GM23338 (cell line): ENCODE results near the gene MRPL28. TPM values are rescaled to one million over a fixed set of nuclear protein-coding genes. Genes with fewer than 3 reads are reported as not detected.

Experiments used
- ATAC-seq: fragments of 200-7000 bp; cut with Tn5 transposase; 3 replicates; pipeline ENCODE4 v1.9.1; 2020
- DNase-seq: peaks from one replicate; pipeline ENCODE4 v3.0.0-alpha.2; 2015; ENCODE audit warnings: low spot score
- H2AFZ ChIP-seq: fragments of 200-600 bp; sonication (generic); 2 replicates; pipeline ENCODE4 v1.8.0; 2016; ENCODE audit warnings: antibody characterized with exemption, mild to moderate bottlenecking, moderate library complexity
- H3F3A ChIP-seq: fragments of 200-600 bp; sonication (generic); replicated peaks from 2 replicates; pipeline ENCODE4 v1.8.0; 2017; ENCODE audit warnings: antibody characterized with exemption, mixed run types, low read depth
- H3K27ac ChIP-seq: fragments of 200-600 bp; sonication (generic); 2 replicates; pipeline ENCODE4 v1.6.1; 2016; ENCODE audit warnings: low read depth
- H3K27me3 ChIP-seq: fragments of 200-600 bp; sonication (generic); 2 replicates; pipeline ENCODE4 v1.8.0; 2016; ENCODE audit warnings: mild to moderate bottlenecking, mixed run types, moderate library complexity; ENCODE audit not compliant: insufficient read depth
- H3K36me3 ChIP-seq: fragments of 200-600 bp; sonication (generic); 2 replicates; pipeline ENCODE4 v1.8.0; 2016; ENCODE audit warnings: mild to moderate bottlenecking; ENCODE audit not compliant: insufficient read depth
- H3K4me1 ChIP-seq: fragments of 200-600 bp; sonication (generic); 2 replicates; pipeline ENCODE4 v1.8.0; 2016; ENCODE audit warnings: mild to moderate bottlenecking, moderate library complexity; ENCODE audit not compliant: insufficient read depth
- H3K4me2 ChIP-seq: fragments of 200-600 bp; sonication (generic); 2 replicates; pipeline ENCODE4 v1.7.1; 2017; ENCODE audit warnings: mixed run types
- H3K4me3 ChIP-seq: fragments of 200-600 bp; sonication (generic); 2 replicates; pipeline ENCODE4 v1.6.1; 2016; ENCODE audit warnings: mixed run types
- H3K79me2 ChIP-seq: fragments of 200-600 bp; sonication (generic); replicated peaks from 2 replicates; pipeline ENCODE4 v1.8.0; 2017; ENCODE audit warnings: mild to moderate bottlenecking; ENCODE audit not compliant: insufficient read depth
- H3K9me2 ChIP-seq: fragments of 200-600 bp; sonication (generic); 2 replicates; pipeline ENCODE4 v1.8.0; 2017; ENCODE audit not compliant: insufficient read depth
- H4K20me1 ChIP-seq: fragments of 200-600 bp; sonication (generic); replicated peaks from 2 replicates; pipeline ENCODE4 v1.8.0; 2017; ENCODE audit warnings: mild to moderate bottlenecking; ENCODE audit not compliant: insufficient read depth
- H3K27ac Mint-ChIP-seq: 2 replicates; pipeline ENCODE4 v1.8.0; 2020; ENCODE audit warnings: inconsistent platforms, mild to moderate bottlenecking, moderate library complexity, mixed read lengths
- H3K27me3 Mint-ChIP-seq: 3 replicates; pipeline ENCODE4 v1.8.0; 2022; ENCODE audit warnings: low read depth, mild to moderate bottlenecking, moderate library complexity, mixed read lengths, inconsistent platforms; ENCODE audit not compliant: insufficient read depth, poor library complexity
- H3K36me3 Mint-ChIP-seq: 3 replicates; pipeline ENCODE4 v1.8.0; 2021; ENCODE audit warnings: low read depth, mild to moderate bottlenecking, inconsistent platforms, moderate library complexity, mixed read lengths
- H3K4me1 Mint-ChIP-seq: 3 replicates; pipeline ENCODE4 v1.8.0; 2020; ENCODE audit warnings: mild to moderate bottlenecking, inconsistent platforms, mixed read lengths
- H3K4me3 Mint-ChIP-seq: 3 replicates; pipeline ENCODE4 v1.8.0; 2021; ENCODE audit warnings: moderate library complexity, mild to moderate bottlenecking, inconsistent platforms, mixed read lengths
- H3K9me3 Mint-ChIP-seq: 3 replicates; pipeline ENCODE4 v1.8.0; 2020; ENCODE audit warnings: moderate library complexity, mild to moderate bottlenecking, inconsistent platforms, mixed read lengths
- CREB1 ChIP-seq: fragments of 250-450 bp; sonication (Bioruptor Pico); IDR thresholded peaks from 2 replicates; pipeline ENCODE4 v1.5.0; 2020; ENCODE audit warnings: low read depth, mild to moderate bottlenecking, moderate library complexity
- EZH2 ChIP-seq: fragments of 200-600 bp; sonication (generic); IDR thresholded peaks from one replicate; pipeline ENCODE4 v1.8.0; 2017; ENCODE audit warnings: antibody characterized with exemption, mild to moderate bottlenecking, low read depth; ENCODE audit not compliant: unreplicated experiment
- EZH2phosphoT487 ChIP-seq: fragments of 200-600 bp; sonication (generic); IDR thresholded peaks from one replicate; pipeline ENCODE4 v1.8.1; 2018; ENCODE audit warnings: antibody characterized with exemption; ENCODE audit not compliant: unreplicated experiment
- JUNB ChIP-seq: IDR thresholded peaks from one replicate; pipeline ENCODE4 v1.6.1; 2016; ENCODE audit warnings: antibody characterized with exemption; ENCODE audit not compliant: unreplicated experiment
- NANOG ChIP-seq: IDR thresholded peaks from 2 replicates; pipeline ENCODE4 v1.6.1; 2016; ENCODE audit warnings: antibody characterized with exemption, borderline replicate concordance
- POLR2AphosphoS5 ChIP-seq: IDR thresholded peaks from 2 replicates; pipeline ENCODE4 v1.6.1; 2016; ENCODE audit warnings: antibody characterized with exemption, low read depth
- STAT1 ChIP-seq: IDR thresholded peaks from one replicate; pipeline ENCODE4 v1.6.1; 2016; ENCODE audit warnings: antibody characterized with exemption; ENCODE audit not compliant: unreplicated experiment
- ZNF114 ChIP-seq: fragments of 250-450 bp; sonication (Bioruptor Pico); IDR thresholded peaks from 2 replicates; pipeline ENCODE4 v1.5.0; 2020; ENCODE audit warnings: mild to moderate bottlenecking, moderate library complexity
- ZNF331 ChIP-seq: fragments of 250-450 bp; sonication (Bioruptor Pico); IDR thresholded peaks from 2 replicates; pipeline ENCODE4 v1.5.0; 2020; ENCODE audit warnings: low read depth, mild to moderate bottlenecking, moderate library complexity
- polyA plus RNA-seq: library from polyadenylated mRNA; unstranded; fragments of >200 nt; fragmentation: Nextera tagmentation; extraction: Ambion mirVana; gene quantifications from 2 replicates; pipeline ENCODE4 v1.2.1, GENCODE V29; 2016
- total RNA-seq: library from RNA; depleted of rRNA; stranded (reverse); fragments of >200 nt; shearing (Covaris generic); gene quantifications from 2 replicates; pipeline ENCODE4 v1.2.3, GENCODE V29; 2014
- TF ChIP-seq, protein P1 (sequence below): fragments of 250-450 bp; sonication (Bioruptor Pico); IDR thresholded peaks from 2 replicates; pipeline ENCODE4 v1.5.0; 2020; ENCODE audit warnings: mild to moderate bottlenecking, moderate library complexity
- TF ChIP-seq, protein P2 (sequence below), 2 experiments: fragments of 200-600 bp in 1 of 2; sonication (generic) in 1 of 2; conservative IDR thresholded peaks; 2 replicates each; pipeline versions ENCODE4 v1.5.1 to v1.6.1; 2016 to 2017; ENCODE audit warnings: antibody characterized with exemption in 2 of 2, low read depth in 2 of 2, mild to moderate bottlenecking in 2 of 2, moderate library complexity in 1 of 2
- TF ChIP-seq, protein P3 (sequence below): IDR thresholded peaks from one replicate; pipeline ENCODE4 v1.6.1; 2018; ENCODE audit warnings: antibody characterized with exemption; ENCODE audit not compliant: unreplicated experiment
- TF ChIP-seq, protein P4 (sequence below): IDR thresholded peaks from 2 replicates; pipeline ENCODE4 v1.6.1; 2016; ENCODE audit warnings: antibody characterized with exemption

MRPL28 gene
- total and polyA plus RNA-seq, 2 experiments from 2014 or later = 135 to 169 TPM

DNA sequence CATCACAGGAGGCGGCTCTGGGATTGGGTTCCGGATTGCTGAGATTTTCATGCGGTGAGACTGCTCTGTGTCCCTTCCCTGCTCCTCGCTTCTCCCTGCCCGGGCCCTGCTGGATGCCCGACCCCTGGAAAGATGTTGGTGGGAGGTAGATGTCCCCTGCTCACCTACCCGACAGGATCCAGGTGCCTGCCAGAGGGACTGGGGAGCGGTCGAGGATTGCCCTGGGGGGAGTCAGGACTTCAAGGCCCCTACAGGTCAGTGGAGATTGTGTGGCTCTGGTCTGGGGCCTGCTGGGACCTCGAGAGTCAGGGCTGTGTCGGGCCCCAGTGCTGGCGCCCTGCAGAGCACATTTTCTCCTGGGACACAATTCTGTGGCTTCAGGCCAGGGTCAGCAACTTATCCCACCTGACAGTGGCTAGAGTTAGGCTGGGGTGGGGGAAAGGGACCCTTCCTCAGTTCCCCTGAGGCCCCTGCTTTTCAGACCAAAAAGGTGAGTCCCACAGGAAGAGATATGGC, 34.7 kb upstream of the MRPL28 start:
- Mint-ChIP-seq H3K36me3 (peaks cover 7% of the 10 kb centered on the region), H3K27ac (no peak overlapping the region; the same call in 1 of the 2 replicates), H3K9me3 (no peaks in the 10 kb centered on the region; the same call in 2 of the 3 replicates), H3K4me1 (peaks cover 7% of the 10 kb centered on the region), H3K4me3 (no peak overlapping the region), H3K27me3 (peaks cover 9% of the 10 kb centered on the region)
- ATAC-seq (no peak), DNase-seq (no peak)
- Histone ChIP-seq H4K20me1 (no peaks in the 10 kb centered on the region), H3K79me2 (peaks cover 5% of the 10 kb centered on the region; the same call in 1 of the 2 replicates), H3K9me2 (no peaks in the 10 kb centered on the region), H3K27ac (no peak overlapping the region), H3K4me2 (no peak overlapping the region), H2AFZ (no peak overlapping the region), H3K27me3 (no peaks in the 10 kb centered on the region), H3K4me1 (peaks cover 9% of the 10 kb centered on the region), H3K36me3 (no peaks in the 10 kb centered on the region; the same call in 1 of the 2 replicates), H3F3A (peaks cover 16% of the 10 kb centered on the region), H3K4me3 (no peak overlapping the region)
- no peak for TF ChIP-seq ZNF331 (CRISPR knock-in tag)
- TF ChIP-seq EZH2phosphoT487 = no peak
- TF ChIP-seq JUNB = no peak
- no peak for TF ChIP-seq CREB1 (CRISPR knock-in tag)
- no peak for TF ChIP-seq EZH2
- no peak for TF ChIP-seq NANOG
- TF ChIP-seq, protein P1, sequence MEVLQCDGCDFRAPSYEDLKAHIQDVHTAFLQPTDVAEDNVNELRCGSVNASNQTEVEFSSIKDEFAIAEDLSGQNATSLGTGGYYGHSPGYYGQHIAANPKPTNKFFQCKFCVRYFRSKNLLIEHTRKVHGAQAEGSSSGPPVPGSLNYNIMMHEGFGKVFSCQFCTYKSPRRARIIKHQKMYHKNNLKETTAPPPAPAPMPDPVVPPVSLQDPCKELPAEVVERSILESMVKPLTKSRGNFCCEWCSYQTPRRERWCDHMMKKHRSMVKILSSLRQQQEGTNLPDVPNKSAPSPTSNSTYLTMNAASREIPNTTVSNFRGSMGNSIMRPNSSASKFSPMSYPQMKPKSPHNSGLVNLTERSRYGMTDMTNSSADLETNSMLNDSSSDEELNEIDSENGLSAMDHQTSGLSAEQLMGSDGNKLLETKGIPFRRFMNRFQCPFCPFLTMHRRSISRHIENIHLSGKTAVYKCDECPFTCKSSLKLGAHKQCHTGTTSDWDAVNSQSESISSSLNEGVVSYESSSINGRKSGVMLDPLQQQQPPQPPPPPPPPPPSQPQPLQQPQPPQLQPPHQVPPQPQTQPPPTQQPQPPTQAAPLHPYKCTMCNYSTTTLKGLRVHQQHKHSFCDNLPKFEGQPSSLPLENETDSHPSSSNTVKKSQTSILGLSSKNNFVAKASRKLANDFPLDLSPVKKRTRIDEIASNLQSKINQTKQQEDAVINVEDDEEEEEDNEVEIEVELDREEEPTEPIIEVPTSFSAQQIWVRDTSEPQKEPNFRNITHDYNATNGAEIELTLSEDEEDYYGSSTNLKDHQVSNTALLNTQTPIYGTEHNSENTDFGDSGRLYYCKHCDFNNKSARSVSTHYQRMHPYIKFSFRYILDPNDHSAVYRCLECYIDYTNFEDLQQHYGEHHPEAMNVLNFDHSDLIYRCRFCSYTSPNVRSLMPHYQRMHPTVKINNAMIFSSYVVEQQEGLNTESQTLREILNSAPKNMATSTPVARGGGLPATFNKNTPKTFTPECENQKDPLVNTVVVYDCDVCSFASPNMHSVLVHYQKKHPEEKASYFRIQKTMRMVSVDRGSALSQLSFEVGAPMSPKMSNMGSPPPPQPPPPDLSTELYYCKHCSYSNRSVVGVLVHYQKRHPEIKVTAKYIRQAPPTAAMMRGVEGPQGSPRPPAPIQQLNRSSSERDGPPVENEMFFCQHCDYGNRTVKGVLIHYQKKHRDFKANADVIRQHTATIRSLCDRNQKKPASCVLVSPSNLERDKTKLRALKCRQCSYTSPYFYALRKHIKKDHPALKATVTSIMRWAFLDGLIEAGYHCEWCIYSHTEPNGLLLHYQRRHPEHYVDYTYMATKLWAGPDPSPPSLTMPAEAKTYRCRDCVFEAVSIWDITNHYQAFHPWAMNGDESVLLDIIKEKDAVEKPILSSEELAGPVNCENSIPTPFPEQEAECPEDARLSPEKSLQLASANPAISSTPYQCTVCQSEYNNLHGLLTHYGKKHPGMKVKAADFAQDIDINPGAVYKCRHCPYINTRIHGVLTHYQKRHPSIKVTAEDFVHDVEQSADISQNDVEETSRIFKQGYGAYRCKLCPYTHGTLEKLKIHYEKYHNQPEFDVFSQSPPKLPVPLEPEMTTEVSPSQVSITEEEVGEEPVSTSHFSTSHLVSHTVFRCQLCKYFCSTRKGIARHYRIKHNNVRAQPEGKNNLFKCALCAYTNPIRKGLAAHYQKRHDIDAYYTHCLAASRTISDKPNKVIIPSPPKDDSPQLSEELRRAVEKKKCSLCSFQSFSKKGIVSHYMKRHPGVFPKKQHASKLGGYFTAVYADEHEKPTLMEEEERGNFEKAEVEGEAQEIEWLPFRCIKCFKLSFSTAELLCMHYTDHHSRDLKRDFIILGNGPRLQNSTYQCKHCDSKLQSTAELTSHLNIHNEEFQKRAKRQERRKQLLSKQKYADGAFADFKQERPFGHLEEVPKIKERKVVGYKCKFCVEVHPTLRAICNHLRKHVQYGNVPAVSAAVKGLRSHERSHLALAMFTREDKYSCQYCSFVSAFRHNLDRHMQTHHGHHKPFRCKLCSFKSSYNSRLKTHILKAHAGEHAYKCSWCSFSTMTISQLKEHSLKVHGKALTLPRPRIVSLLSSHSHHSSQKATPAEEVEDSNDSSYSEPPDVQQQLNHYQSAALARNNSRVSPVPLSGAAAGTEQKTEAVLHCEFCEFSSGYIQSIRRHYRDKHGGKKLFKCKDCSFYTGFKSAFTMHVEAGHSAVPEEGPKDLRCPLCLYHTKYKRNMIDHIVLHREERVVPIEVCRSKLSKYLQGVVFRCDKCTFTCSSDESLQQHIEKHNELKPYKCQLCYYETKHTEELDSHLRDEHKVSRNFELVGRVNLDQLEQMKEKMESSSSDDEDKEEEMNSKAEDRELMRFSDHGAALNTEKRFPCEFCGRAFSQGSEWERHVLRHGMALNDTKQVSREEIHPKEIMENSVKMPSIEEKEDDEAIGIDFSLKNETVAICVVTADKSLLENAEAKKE (CRISPR knock-in tag) = no peak
- TF ChIP-seq, protein P2, sequence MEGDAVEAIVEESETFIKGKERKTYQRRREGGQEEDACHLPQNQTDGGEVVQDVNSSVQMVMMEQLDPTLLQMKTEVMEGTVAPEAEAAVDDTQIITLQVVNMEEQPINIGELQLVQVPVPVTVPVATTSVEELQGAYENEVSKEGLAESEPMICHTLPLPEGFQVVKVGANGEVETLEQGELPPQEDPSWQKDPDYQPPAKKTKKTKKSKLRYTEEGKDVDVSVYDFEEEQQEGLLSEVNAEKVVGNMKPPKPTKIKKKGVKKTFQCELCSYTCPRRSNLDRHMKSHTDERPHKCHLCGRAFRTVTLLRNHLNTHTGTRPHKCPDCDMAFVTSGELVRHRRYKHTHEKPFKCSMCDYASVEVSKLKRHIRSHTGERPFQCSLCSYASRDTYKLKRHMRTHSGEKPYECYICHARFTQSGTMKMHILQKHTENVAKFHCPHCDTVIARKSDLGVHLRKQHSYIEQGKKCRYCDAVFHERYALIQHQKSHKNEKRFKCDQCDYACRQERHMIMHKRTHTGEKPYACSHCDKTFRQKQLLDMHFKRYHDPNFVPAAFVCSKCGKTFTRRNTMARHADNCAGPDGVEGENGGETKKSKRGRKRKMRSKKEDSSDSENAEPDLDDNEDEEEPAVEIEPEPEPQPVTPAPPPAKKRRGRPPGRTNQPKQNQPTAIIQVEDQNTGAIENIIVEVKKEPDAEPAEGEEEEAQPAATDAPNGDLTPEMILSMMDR (conservative IDR thresholded peaks at IDR 0.05; ENCODE audit: low read depth in 2 of 2) = no peak
- no peak for TF ChIP-seq POLR2AphosphoS5
- TF ChIP-seq, protein P3, sequence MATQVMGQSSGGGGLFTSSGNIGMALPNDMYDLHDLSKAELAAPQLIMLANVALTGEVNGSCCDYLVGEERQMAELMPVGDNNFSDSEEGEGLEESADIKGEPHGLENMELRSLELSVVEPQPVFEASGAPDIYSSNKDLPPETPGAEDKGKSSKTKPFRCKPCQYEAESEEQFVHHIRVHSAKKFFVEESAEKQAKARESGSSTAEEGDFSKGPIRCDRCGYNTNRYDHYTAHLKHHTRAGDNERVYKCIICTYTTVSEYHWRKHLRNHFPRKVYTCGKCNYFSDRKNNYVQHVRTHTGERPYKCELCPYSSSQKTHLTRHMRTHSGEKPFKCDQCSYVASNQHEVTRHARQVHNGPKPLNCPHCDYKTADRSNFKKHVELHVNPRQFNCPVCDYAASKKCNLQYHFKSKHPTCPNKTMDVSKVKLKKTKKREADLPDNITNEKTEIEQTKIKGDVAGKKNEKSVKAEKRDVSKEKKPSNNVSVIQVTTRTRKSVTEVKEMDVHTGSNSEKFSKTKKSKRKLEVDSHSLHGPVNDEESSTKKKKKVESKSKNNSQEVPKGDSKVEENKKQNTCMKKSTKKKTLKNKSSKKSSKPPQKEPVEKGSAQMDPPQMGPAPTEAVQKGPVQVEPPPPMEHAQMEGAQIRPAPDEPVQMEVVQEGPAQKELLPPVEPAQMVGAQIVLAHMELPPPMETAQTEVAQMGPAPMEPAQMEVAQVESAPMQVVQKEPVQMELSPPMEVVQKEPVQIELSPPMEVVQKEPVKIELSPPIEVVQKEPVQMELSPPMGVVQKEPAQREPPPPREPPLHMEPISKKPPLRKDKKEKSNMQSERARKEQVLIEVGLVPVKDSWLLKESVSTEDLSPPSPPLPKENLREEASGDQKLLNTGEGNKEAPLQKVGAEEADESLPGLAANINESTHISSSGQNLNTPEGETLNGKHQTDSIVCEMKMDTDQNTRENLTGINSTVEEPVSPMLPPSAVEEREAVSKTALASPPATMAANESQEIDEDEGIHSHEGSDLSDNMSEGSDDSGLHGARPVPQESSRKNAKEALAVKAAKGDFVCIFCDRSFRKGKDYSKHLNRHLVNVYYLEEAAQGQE = no peak
- no peak for TF ChIP-seq ZNF114 (CRISPR knock-in tag)
- no peak for TF ChIP-seq STAT1
- TF ChIP-seq, protein P4, sequence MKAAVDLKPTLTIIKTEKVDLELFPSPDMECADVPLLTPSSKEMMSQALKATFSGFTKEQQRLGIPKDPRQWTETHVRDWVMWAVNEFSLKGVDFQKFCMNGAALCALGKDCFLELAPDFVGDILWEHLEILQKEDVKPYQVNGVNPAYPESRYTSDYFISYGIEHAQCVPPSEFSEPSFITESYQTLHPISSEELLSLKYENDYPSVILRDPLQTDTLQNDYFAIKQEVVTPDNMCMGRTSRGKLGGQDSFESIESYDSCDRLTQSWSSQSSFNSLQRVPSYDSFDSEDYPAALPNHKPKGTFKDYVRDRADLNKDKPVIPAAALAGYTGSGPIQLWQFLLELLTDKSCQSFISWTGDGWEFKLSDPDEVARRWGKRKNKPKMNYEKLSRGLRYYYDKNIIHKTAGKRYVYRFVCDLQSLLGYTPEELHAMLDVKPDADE = no peak
